ENCODE measurements around the gene PTOV1.

Gene PTOV1

GRCh38 chr19:49907745-49908446 lies 56.9 kb downstream of the PTOV1 start:
- no peak for DNase-seq (ENCODE audit: insufficient read length, low spot score)
- FAIRE-seq: no peak

- FAIRE-seq: no peak
- no peak for DNase-seq (ENCODE audit: insufficient read length, low spot score)
Measured at GRCh38 chr19:49908480-49909420, 57.8 kb downstream of the PTOV1 start.

DNA sequence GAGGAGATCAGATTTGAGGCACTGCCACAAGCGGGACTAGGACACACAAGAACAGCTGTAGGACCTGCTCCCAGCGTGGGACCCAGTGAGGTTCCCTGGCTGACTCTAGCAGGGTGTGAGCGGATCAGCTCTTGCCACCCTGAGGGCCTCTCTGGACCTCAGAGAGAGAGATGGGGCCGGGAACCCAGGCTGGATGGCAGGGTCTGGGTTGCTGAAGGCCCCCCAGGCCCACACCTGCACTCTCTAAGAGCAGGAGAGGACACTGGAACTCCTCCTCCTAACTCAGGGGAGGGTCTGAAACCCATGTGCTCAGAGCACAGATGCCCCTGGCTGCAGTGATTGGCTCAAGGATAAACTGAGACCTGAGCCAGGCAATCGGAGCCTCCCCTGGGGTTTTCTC lies 59.2 kb downstream of the PTOV1 start:
- DNase-seq (ENCODE audit: insufficient read length, low spot score): no peak
- no peak for FAIRE-seq

Measured in GM19239 (cell line).